Keratinocyte (primary cell): ENCODE measurements around the gene LRP1B. TPM values are rescaled to one million over a fixed set of nuclear protein-coding genes. Genes with fewer than 3 reads are reported as not detected.

Experiments
- DNase-seq: peaks from one replicate; pipeline ENCODE4 v3.0.0-alpha.2; 2011; ENCODE audit warnings: low read depth, missing footprints, low spot score
- FAIRE-seq: peaks from 2 replicates; lab custom pipeline; 2011; peaks lifted over from hg19 to GRCh38; lab: Jason Lieb, UNC
- H2AFZ ChIP-seq: 2 replicates; pipeline ENCODE4 v1.6.0; 2012; ENCODE audit warnings: low read length, control low read depth, inconsistent platforms; ENCODE audit not compliant: control insufficient read depth
- H3K27ac ChIP-seq: 2 replicates; pipeline ENCODE4 v1.5.1; 2011; ENCODE audit warnings: low read length; ENCODE audit not compliant: control insufficient read depth, insufficient read depth
- H3K27me3 ChIP-seq: 3 replicates; pipeline ENCODE4 v1.6.0; 2011; ENCODE audit warnings: low read length; ENCODE audit not compliant: control insufficient read depth, insufficient read depth; ENCODE audit errors: extremely low read depth
- H3K36me3 ChIP-seq, 2 experiments: 2 replicates in 1 of 2; 3 replicates in 1 of 2; pipeline ENCODE4 v1.5.1; 2011; ENCODE audit warnings: low read length in 2 of 2, mild to moderate bottlenecking in 1 of 2; ENCODE audit not compliant: control insufficient read depth in 2 of 2, insufficient read depth in 2 of 2; ENCODE audit errors: extremely low read depth in 1 of 2
- H3K4me1 ChIP-seq: 3 replicates; pipeline ENCODE4 v1.5.1; 2011; ENCODE audit warnings: low read length; ENCODE audit not compliant: control insufficient read depth, insufficient read depth; ENCODE audit errors: extremely low read depth
- H3K4me2 ChIP-seq: 3 replicates; pipeline ENCODE4 v1.6.0; 2011; ENCODE audit warnings: low read depth, low read length; ENCODE audit not compliant: control insufficient read depth, insufficient read depth; ENCODE audit errors: extremely low read depth
- H3K4me3 ChIP-seq, 3 experiments: fragments of 200-600 bp in 1 of 3; sonication (generic) in 1 of 3; 2 replicates in 2 of 3; 3 replicates in 1 of 3; pipeline ENCODE4 v1.5.1; 2011 to 2016; ENCODE audit warnings: low read length in 3 of 3, mild to moderate bottlenecking in 3 of 3, control low read depth in 2 of 3, inconsistent platforms in 1 of 3, low read depth in 1 of 3, mixed read lengths in 1 of 3, mixed run types in 1 of 3, moderate library complexity in 1 of 3; ENCODE audit not compliant: control insufficient read depth in 2 of 3, insufficient read depth in 2 of 3; ENCODE audit errors: extremely low read depth in 1 of 3
- H3K79me2 ChIP-seq: 2 replicates; pipeline ENCODE4 v1.6.0; 2012; ENCODE audit warnings: low read length; ENCODE audit not compliant: control insufficient read depth, insufficient read depth
- H3K9ac ChIP-seq: 3 replicates; pipeline ENCODE4 v1.6.0; 2011; ENCODE audit warnings: low read length; ENCODE audit not compliant: control insufficient read depth, insufficient read depth; ENCODE audit errors: extremely low read depth
- H3K9me1 ChIP-seq: 3 replicates; pipeline ENCODE4 v1.6.0; 2011; ENCODE audit warnings: low read length; ENCODE audit not compliant: control insufficient read depth, insufficient read depth; ENCODE audit errors: extremely low read depth
- H3K9me3 ChIP-seq: 2 replicates; pipeline ENCODE4 v1.5.1; 2012; ENCODE audit warnings: low read depth, low read length; ENCODE audit not compliant: control insufficient read depth
- H4K20me1 ChIP-seq: 3 replicates; pipeline ENCODE4 v1.6.0; 2011; ENCODE audit warnings: low read length; ENCODE audit not compliant: control insufficient read depth, insufficient read depth; ENCODE audit errors: extremely low read depth
- CTCF ChIP-seq, 3 experiments: IDR thresholded peaks in 1 of 3; conservative IDR thresholded peaks in 1 of 3; optimal IDR thresholded peaks in 1 of 3; 2 replicates in 2 of 3; 3 replicates in 1 of 3; pipeline versions ENCODE3 to v1.5.1; 2011; ENCODE audit warnings: low read length in 3 of 3, mild to moderate bottlenecking in 3 of 3, moderate library complexity in 2 of 3, control low read depth in 1 of 3, inconsistent platforms in 1 of 3; ENCODE audit not compliant: insufficient read depth in 2 of 3; ENCODE audit errors: extremely low read depth in 1 of 3
- EZH2 ChIP-seq: IDR thresholded peaks from one replicate; pipeline ENCODE4 v1.6.1; 2012; ENCODE audit warnings: inconsistent platforms, mild to moderate bottlenecking, low read length, moderate library complexity
- dilution Hi-C: fragments of 300-500 bp; cut with MboI; formaldehyde crosslinking; loops from one replicate; pipeline ENCODE4 v1.7.0; 2020; ENCODE audit warnings: low sequenced_read_pairs; ENCODE audit not compliant: extremely low pct_ligation_motif_present
- polyA plus RNA-seq, 5 experiments: library from polyadenylated mRNA; depleted of rRNA in 3 of 5; stranded (reverse) in 3 of 5; stranded (forward) in 1 of 5; unstranded in 1 of 5; fragments of >200 nt; gene quantifications; 1 replicate in 1 of 5; 2 replicates in 3 of 5; 3 replicates in 1 of 5; pipeline versions ENCODE4 v1.2.1 to v1.2.3, GENCODE V29; 2011 to 2012; ENCODE audit warnings: missing spikeins in 2 of 5, low read depth in 1 of 5, low replicate concordance in 1 of 5

The LRP1B gene
- polyA plus RNA-seq, 1 donor (not counting 4 experiments of a cell fraction or from before 2014, with no cell fraction given): not detected

DNA sequence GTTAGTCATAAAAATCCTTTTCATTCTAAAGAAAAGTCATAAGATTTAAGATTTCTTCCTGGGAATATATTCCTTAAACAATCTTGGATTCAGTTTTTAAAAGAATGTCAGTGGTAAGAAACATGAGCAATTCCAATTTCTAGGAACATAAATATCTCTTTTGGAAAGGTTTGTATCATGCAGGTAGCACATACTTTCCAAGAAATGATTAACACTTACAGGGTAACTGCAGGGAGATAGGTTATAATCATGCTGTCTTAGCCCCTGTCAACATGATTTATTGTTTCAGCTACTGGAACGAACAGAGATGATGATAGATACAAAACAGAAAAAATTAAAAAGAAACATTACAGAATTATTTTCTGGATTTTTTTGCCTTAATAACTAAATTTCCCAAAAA lies 1537.7 kb downstream of the LRP1B start:
- Histone ChIP-seq H3K9me3 (no peaks in the 10 kb centered on the region), H3K27ac (no peak overlapping the region), H3K27me3 (no peaks in the 10 kb centered on the region), H3K4me1 (no peaks in the 10 kb centered on the region), H3K4me3 (no peak overlapping the region), H3K36me3 (no peaks in the 10 kb centered on the region), H3K79me2 (no peaks in the 10 kb centered on the region), H4K20me1 (no peaks in the 10 kb centered on the region), H3K9me1 (no peaks in the 10 kb centered on the region), H3K4me2 (no peak overlapping the region), H3K9ac (no peak overlapping the region), H2AFZ (no peak overlapping the region)
- TF ChIP-seq CTCF (optimal IDR thresholded peaks at IDR 0.05 in 1 of 3, IDR thresholded peaks at IDR 0.05 in 1 of 3, conservative IDR thresholded peaks at IDR 0.05 in 1 of 3; ENCODE audit: extremely low read depth in 1 of 3, insufficient read depth in 2 of 3, low read length in 3 of 3) (no peak), EZH2 (no peak)
- dilution Hi-C loops: no loop called here
- FAIRE-seq (no peak), DNase-seq (no peak)

DNA sequence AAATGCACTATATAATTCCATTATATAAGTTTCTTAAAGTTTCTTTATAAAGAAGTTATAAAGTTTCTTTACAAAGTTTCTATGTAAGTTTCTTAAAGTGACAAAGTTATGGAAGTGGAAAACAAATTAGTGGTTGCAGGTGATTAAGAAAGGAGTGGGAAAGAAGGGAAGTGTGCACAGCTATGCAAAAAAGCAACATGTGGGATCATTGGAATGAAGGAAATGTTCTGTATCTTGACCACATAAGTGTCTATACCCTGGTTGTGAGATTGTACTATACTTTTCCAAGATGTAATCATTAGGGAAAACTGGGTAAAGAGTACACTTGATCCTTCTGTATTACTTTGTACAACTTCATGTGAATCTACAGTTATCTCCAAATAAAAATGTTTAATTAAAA lies 1541.1 kb downstream of the LRP1B start:
- DNase-seq (no peak), FAIRE-seq (no peak)
- no peak overlapping the region for H3K9ac ChIP-seq
- H3K27ac ChIP-seq: no peak overlapping the region
- H3K27me3 ChIP-seq: no peaks in the 10 kb centered on the region
- peaks cover 2% of the 10 kb centered on the region for H3K9me3 ChIP-seq
- no peaks in the 10 kb centered on the region for H3K79me2 ChIP-seq
- no peaks in the 10 kb centered on the region for H3K36me3 ChIP-seq
- H2AFZ ChIP-seq: no peak overlapping the region
- no peak for TF ChIP-seq EZH2
- dilution Hi-C loops: no loop called here
- H3K4me3 ChIP-seq: no peak overlapping the region
- no peaks in the 10 kb centered on the region for H3K9me1 ChIP-seq
- H3K4me2 ChIP-seq: no peak overlapping the region
- no peaks in the 10 kb centered on the region for H3K4me1 ChIP-seq
- no peaks in the 10 kb centered on the region for H4K20me1 ChIP-seq

GRCh38 chr2:140589273-140589672 lies 1541.5 kb downstream of the LRP1B start:
- no peak overlapping the region for H3K9ac ChIP-seq
- H3K9me1 ChIP-seq: no peaks in the 10 kb centered on the region
- no peak overlapping the region for H2AFZ ChIP-seq
- TF ChIP-seq EZH2: no peak
- TF ChIP-seq CTCF (optimal IDR thresholded peaks at IDR 0.05 in 1 of 3, IDR thresholded peaks at IDR 0.05 in 1 of 3, conservative IDR thresholded peaks at IDR 0.05 in 1 of 3; ENCODE audit: extremely low read depth in 1 of 3, insufficient read depth in 2 of 3, low read length in 3 of 3): no peak
- H3K4me1 ChIP-seq: no peaks in the 10 kb centered on the region
- H3K4me2 ChIP-seq: no peak overlapping the region
- H3K27me3 ChIP-seq: no peaks in the 10 kb centered on the region
- H3K36me3 ChIP-seq: no peaks in the 10 kb centered on the region
- no peak for DNase-seq
- H3K79me2 ChIP-seq: no peaks in the 10 kb centered on the region
- H3K4me3 ChIP-seq: no peak overlapping the region
- peaks cover 2% of the 10 kb centered on the region for H3K9me3 ChIP-seq
- no peak for FAIRE-seq
- no peak overlapping the region for H3K27ac ChIP-seq
- H4K20me1 ChIP-seq: no peaks in the 10 kb centered on the region
- dilution Hi-C loops: no loop called here
